ENCODE data around the gene TRPM3.

Gene TRPM3

DNA sequence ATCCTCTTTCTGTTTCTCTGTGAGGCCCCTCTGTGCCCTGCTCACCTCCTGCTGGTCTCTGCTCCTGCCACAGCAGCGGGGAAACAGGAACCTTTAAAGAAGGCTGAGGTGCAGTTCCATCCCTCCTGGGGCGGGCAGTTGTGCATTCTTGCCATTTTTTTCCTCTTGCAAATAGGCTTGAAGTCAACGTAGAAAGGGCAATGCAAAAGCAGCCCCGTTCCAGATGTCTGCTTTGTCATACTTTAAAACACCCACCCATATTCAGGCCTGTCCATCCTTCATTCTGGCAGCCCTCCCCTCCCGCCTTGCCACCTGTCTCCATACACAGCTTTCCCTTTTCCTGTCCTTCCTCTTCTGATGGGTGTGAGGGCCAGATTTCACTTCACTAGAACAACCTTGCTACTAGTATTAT lies 641.5 kb downstream of the TRPM3 start:
- no peak for DNase-seq (ENCODE audit: low read depth)
